Panc1 (cell line): ENCODE data around the gene UBE2QL1. TPM values are rescaled to one million over a fixed set of nuclear protein-coding genes. Genes with fewer than 3 reads are reported as not detected.

ENCODE experiments used
- ATAC-seq: fragments of 200-7000 bp; cut with Tn5 transposase; 2 replicates; pipeline ENCODE4 v1.9.1; 2020; ENCODE audit warnings: mild to moderate bottlenecking, moderate library complexity
- BruUV-seq: library from RNA; stranded (reverse); fragments of 400-500 nt; replicated peaks from 2 replicates; lab custom pipeline; 2021; lab: Mats Ljungman, UMichigan
- CTCF ChIA-PET: fragments of 300-600 bp; sonication (Branson Sonifier 250); formaldehyde crosslinking; loops from one replicate; lab custom pipeline; 2022; ENCODE audit warnings: antibody characterized with exemption; lab: Charles Lee
- POLR2A ChIA-PET: fragments of 300-600 bp; sonication (Branson Sonifier 250); formaldehyde crosslinking; loops from one replicate; lab custom pipeline; 2022; ENCODE audit warnings: antibody characterized with exemption; lab: Charles Lee
- DNase-seq: peaks from one replicate; pipeline ENCODE4 v3.0.0-alpha.2; 2010; ENCODE audit warnings: low read depth, low spot score
- H3K27ac ChIP-seq: 2 replicates; pipeline ENCODE4 v1.5.1; 2011; ENCODE audit warnings: mild to moderate bottlenecking, low read length, inconsistent platforms
- H3K27me3 ChIP-seq: fragments of 200-500 bp; sonication (Bioruptor generic); 2 replicates; pipeline ENCODE4 v1.6.0; 2014; ENCODE audit warnings: low read length, inconsistent platforms; ENCODE audit not compliant: control insufficient read depth, insufficient read depth
- H3K36me3 ChIP-seq: fragments of 200-500 bp; sonication (Bioruptor generic); 2 replicates; pipeline ENCODE4 v1.5.1; 2014; ENCODE audit warnings: inconsistent platforms, mild to moderate bottlenecking, low read length, moderate library complexity; ENCODE audit not compliant: control insufficient read depth, insufficient read depth
- H3K4me1 ChIP-seq: 2 replicates; pipeline ENCODE4 v1.5.1; 2011; ENCODE audit warnings: inconsistent platforms, mild to moderate bottlenecking, low read length, moderate library complexity; ENCODE audit not compliant: control insufficient read depth, insufficient read depth
- H3K4me3 ChIP-seq, 2 experiments: 2 replicates each; pipeline ENCODE4 v1.5.1; 2011 to 2012; ENCODE audit warnings: low read depth in 2 of 2, low read length in 2 of 2, mild to moderate bottlenecking in 2 of 2, inconsistent platforms in 1 of 2, moderate library complexity in 1 of 2
- H3K9me3 ChIP-seq: fragments of 200-500 bp; sonication (Bioruptor generic); 2 replicates; pipeline ENCODE4 v1.5.1; 2014; ENCODE audit warnings: low read depth, mild to moderate bottlenecking, inconsistent platforms, low read length, moderate library complexity; ENCODE audit not compliant: control insufficient read depth, insufficient read depth
- CTCF ChIP-seq: fragments of 450-650 bp; IDR thresholded peaks from 2 replicates; pipeline ENCODE4 v1.5.1; 2017; ENCODE audit warnings: mild to moderate bottlenecking
- POLR2AphosphoS5 ChIP-seq: IDR thresholded peaks from 2 replicates; pipeline ENCODE4 v1.6.1; 2012; ENCODE audit warnings: mild to moderate bottlenecking, low read depth, low read length, moderate library complexity
- SIN3A ChIP-seq: IDR thresholded peaks from 2 replicates; pipeline ENCODE4 v1.6.1; 2012; ENCODE audit warnings: low read depth, mild to moderate bottlenecking, low read length, moderate library complexity, borderline replicate concordance; ENCODE audit not compliant: insufficient read depth
- TCF7L2 ChIP-seq: IDR thresholded peaks from 2 replicates; pipeline ENCODE4 v1.6.1; 2011; ENCODE audit warnings: mild to moderate bottlenecking, low read depth, low read length, inconsistent platforms
- in situ Hi-C: cut with HindIII; loops from 2 replicates; pipeline ENCODE4 v1.10.0; 2016; ENCODE audit warnings: low sequenced_read_pairs, low pct_unique_long_range_greater_than_20kb
- intact Hi-C: fragments of 100-400 bp; cut with micrococcal nuclease; formaldehyde crosslinking; loops from one replicate; pipeline ENCODE4 v1.10.0; 2022; ENCODE audit not compliant: unreplicated experiment
- total RNA-seq: library from RNA; stranded (reverse); gene quantifications from one replicate; pipeline ENCODE4 v1.2.1, GENCODE V29; 2021; ENCODE audit not compliant: unreplicated experiment
- TF ChIP-seq, protein P1 (sequence below), 2 experiments: IDR thresholded peaks; 2 replicates each; pipeline ENCODE4 v1.6.1; 2011 to 2012; ENCODE audit warnings: low read depth in 2 of 2, control low read depth in 1 of 2, low read length in 1 of 2, mild to moderate bottlenecking in 1 of 2, moderate library complexity in 1 of 2; ENCODE audit not compliant: insufficient read depth in 1 of 2

UBE2QL1 gene
- total RNA-seq, 1 experiment from 2014 or later, result not detected

DNA sequence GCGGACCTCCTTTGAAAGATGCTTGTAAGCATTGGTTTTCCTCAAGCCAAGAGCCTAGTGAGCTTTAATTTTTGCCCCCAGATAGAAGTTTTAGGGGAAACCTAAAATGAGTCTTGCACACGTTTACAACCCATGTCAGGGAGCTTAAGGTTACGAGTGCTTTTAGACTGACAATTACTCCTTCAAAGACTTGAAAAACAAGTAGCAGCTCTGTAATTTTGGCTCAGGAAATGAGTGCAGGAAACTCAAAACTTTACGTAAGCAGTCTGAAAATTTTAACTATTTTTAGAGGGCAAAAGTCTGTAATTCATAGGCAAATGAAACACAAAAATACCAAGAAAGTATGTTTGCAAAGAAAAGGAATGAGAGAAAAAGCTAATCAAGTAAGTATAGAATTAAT, 36.8 kb downstream of the UBE2QL1 start:
- H3K9me3 ChIP-seq, result no peaks in the 10 kb centered on the region
- H3K4me3 ChIP-seq, result no peak overlapping the region
- H3K27ac ChIP-seq, result no peak overlapping the region
- DNase-seq, result no peak
- H3K4me1 ChIP-seq, result no peaks in the 10 kb centered on the region
- H3K27me3 ChIP-seq, result peaks cover 10% of the 10 kb centered on the region; the same call in 1 of the 2 replicates
- TF ChIP-seq CTCF (no peak), SIN3A (no peak), TCF7L2 (no peak), POLR2AphosphoS5 (no peak)
- TF ChIP-seq, protein P1, sequence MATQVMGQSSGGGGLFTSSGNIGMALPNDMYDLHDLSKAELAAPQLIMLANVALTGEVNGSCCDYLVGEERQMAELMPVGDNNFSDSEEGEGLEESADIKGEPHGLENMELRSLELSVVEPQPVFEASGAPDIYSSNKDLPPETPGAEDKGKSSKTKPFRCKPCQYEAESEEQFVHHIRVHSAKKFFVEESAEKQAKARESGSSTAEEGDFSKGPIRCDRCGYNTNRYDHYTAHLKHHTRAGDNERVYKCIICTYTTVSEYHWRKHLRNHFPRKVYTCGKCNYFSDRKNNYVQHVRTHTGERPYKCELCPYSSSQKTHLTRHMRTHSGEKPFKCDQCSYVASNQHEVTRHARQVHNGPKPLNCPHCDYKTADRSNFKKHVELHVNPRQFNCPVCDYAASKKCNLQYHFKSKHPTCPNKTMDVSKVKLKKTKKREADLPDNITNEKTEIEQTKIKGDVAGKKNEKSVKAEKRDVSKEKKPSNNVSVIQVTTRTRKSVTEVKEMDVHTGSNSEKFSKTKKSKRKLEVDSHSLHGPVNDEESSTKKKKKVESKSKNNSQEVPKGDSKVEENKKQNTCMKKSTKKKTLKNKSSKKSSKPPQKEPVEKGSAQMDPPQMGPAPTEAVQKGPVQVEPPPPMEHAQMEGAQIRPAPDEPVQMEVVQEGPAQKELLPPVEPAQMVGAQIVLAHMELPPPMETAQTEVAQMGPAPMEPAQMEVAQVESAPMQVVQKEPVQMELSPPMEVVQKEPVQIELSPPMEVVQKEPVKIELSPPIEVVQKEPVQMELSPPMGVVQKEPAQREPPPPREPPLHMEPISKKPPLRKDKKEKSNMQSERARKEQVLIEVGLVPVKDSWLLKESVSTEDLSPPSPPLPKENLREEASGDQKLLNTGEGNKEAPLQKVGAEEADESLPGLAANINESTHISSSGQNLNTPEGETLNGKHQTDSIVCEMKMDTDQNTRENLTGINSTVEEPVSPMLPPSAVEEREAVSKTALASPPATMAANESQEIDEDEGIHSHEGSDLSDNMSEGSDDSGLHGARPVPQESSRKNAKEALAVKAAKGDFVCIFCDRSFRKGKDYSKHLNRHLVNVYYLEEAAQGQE (IDR thresholded peaks at IDR 0.05; ENCODE audit: insufficient read depth in 1 of 2, low read depth in 2 of 2, low read length in 1 of 2), result no peak
- in situ Hi-C loops (no loop called here), intact Hi-C loops (no loop called here)
- ATAC-seq, result no peak
- no TSS peak for BruUV-seq
- CTCF ChIA-PET, result interaction anchor here (0.8 kb wide), 1 partner anchor 107 kb away, joined by 4 read pairs; the partner anchor contains the start of gene MED10
- H3K36me3 ChIP-seq, result no peaks in the 10 kb centered on the region
- POLR2A ChIA-PET, result no interaction called here

- no peaks in the 10 kb centered on the region for H3K4me1 ChIP-seq
These were observed 37.4 kb downstream of the UBE2QL1 start for GRCh38 chr5:6486074-6486473.

More at GRCh38 chr5:6486074-6486473, 37.4 kb downstream of the UBE2QL1 start:
- peaks cover 10% of the 10 kb centered on the region; the same call in 1 of the 2 replicates for H3K27me3 ChIP-seq
- H3K27ac ChIP-seq, result no peak overlapping the region
- no peak for TF ChIP-seq CTCF
- TF ChIP-seq POLR2AphosphoS5, result no peak
- no peak for TF ChIP-seq TCF7L2
- TF ChIP-seq, protein P1 (IDR thresholded peaks at IDR 0.05; ENCODE audit: insufficient read depth in 1 of 2, low read depth in 2 of 2, low read length in 1 of 2), result no peak
- TF ChIP-seq SIN3A, result no peak
- ATAC-seq, result no peak
- in situ Hi-C loops, result no loop called here
- no peak for DNase-seq
- no TSS peak for BruUV-seq
- no peaks in the 10 kb centered on the region for H3K36me3 ChIP-seq
- no peak overlapping the region for H3K4me3 ChIP-seq
- intact Hi-C loops, result no loop called here
- ChIA-PET POLR2A (no interaction called here), CTCF (no interaction called here)
- H3K9me3 ChIP-seq, result no peaks in the 10 kb centered on the region
